Astrocyte of the cerebellum (primary cell): ENCODE measurements around the gene GMCL2.

Source experiments
- DNase-seq: peaks from one replicate; pipeline ENCODE4 v3.0.0-alpha.2; 2011; ENCODE audit warnings: low read depth
- H3K4me3 ChIP-seq: 2 replicates; pipeline ENCODE4 v1.5.1; 2011; ENCODE audit warnings: mild to moderate bottlenecking, low read depth, low read length, moderate library complexity
- in situ Hi-C: cut with HindIII; loops from 2 replicates; pipeline ENCODE4 v1.10.0; 2017; ENCODE audit warnings: low sequenced_read_pairs
- TF ChIP-seq, protein P1 (sequence below): IDR thresholded peaks from 2 replicates; pipeline ENCODE4 v1.5.1; 2012; ENCODE audit warnings: low read length, low read depth, moderate library complexity, mild to moderate bottlenecking; ENCODE audit errors: missing control alignments

GMCL2 gene

DNA sequence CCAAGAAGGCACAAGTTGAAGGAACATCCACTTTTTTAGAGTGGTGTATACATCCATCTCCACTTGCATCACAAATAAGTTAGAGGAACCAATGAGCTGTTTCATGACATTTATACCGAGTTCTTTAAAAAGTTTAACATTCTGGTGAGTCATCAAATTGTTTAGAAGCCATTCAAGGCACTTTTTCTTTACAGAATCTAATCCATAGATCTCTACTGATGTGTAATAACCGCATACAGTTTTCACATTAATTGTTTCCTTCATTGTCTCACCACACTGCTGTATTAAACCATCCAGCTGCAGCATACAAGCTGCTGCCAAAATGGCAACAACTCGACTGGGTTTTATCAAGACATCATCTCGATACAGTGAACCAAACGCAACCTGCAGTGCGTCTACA, 744 bp downstream of the GMCL2 start:
- H3K4me3 ChIP-seq, result no peak overlapping the region
- in situ Hi-C loops, result no loop called here
- TF ChIP-seq, protein P1, sequence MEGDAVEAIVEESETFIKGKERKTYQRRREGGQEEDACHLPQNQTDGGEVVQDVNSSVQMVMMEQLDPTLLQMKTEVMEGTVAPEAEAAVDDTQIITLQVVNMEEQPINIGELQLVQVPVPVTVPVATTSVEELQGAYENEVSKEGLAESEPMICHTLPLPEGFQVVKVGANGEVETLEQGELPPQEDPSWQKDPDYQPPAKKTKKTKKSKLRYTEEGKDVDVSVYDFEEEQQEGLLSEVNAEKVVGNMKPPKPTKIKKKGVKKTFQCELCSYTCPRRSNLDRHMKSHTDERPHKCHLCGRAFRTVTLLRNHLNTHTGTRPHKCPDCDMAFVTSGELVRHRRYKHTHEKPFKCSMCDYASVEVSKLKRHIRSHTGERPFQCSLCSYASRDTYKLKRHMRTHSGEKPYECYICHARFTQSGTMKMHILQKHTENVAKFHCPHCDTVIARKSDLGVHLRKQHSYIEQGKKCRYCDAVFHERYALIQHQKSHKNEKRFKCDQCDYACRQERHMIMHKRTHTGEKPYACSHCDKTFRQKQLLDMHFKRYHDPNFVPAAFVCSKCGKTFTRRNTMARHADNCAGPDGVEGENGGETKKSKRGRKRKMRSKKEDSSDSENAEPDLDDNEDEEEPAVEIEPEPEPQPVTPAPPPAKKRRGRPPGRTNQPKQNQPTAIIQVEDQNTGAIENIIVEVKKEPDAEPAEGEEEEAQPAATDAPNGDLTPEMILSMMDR, result no peak
- DNase-seq, result no peak

DNA sequence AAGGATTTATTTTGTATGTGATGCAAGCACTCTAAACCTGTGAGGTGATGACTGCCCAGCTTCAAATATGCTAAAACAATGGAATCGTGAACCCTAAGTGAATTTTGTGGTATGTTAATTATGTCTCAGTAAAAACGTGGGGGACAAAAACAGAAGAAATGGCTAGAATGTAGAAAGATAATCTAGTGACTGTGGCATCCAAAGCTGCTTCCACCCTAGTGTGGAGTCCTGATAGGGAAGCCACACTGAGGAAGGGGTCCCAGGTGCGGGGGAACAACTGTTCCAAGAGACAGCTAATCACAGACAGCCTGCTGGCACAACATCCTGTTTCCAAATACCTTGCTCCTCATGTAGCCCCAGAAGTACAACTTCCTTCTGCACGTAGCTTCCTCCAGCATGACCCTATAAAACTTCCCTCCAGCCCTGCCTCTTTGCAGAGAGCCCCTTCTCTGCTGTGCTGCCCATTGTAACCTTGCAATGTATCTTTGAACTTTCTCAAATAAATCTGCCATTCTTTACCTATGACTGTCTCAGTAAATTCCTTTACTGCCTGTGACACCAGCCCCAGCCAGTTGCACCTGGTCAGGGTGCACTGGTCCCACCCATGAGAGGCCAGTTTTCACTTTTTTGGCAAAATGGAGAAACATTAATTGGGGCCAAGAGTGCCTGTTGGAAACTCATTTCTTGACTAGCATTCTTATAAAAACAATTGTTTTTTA, 4.9 kb downstream of the GMCL2 start:
- in situ Hi-C loops, result no loop called here
- no peak overlapping the region for H3K4me3 ChIP-seq
- DNase-seq, result no peak
- TF ChIP-seq, protein P1, result no peak

DNA sequence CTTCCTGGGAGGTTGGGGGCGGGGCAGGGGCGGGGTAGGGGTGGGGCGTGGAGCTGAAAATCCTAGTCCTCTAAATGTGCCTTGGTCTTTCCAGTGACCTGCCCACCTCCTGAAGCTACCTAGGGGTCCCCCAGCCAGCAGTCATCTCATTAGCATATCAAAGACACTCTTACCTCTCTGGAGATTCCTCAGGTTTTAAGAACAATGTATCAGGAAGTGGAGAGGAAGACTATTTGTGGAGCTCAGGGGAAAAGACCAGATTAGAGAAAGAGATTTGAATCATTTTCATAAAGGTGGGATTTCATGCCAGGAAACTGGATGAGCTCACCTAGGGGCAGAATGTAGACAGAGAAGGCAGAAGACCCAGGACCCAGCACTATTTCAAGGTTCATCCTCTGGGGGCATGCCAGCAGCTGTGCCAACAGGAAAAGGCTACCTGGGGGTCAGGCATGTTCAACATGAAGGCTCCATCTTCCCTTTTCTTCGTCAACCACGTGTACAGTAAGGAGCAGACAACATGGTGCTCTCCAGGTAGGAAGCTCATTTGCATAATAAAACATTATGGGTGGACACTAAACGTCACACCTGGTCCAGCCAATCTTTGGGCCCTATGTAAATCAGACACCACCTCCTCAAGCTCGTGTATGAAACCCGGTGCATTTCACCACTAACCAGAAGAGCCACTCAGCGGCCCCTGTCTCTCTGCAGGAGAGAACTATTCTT, 6.9 kb downstream of the GMCL2 start:
- in situ Hi-C loops, result no loop called here
- no peak overlapping the region for H3K4me3 ChIP-seq
- TF ChIP-seq, protein P1, result no peak
- DNase-seq, result no peak

DNA sequence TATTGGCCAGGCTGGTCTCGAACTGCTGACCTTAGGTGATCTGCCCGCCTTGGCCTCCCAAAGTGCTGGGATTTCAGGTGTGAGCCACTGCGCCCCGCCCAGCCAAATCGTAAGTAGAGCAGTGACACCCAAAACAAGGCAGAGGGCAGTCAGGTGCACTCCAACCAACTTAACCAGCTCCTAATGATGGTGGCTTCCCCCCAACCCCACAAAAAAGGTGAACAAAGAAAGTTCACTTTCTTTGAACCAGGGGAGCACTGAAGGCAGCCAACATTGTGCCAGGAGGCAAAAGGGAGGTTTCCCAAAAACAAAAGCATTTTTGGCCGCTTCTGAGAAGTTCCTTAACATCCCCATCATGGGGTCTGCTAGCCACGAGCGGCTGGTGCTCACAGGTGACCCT, 9.6 kb downstream of the GMCL2 start:
- no peak overlapping the region for H3K4me3 ChIP-seq
- in situ Hi-C loops, result no loop called here
- TF ChIP-seq, protein P1, result no peak
- DNase-seq, result no peak

DNA sequence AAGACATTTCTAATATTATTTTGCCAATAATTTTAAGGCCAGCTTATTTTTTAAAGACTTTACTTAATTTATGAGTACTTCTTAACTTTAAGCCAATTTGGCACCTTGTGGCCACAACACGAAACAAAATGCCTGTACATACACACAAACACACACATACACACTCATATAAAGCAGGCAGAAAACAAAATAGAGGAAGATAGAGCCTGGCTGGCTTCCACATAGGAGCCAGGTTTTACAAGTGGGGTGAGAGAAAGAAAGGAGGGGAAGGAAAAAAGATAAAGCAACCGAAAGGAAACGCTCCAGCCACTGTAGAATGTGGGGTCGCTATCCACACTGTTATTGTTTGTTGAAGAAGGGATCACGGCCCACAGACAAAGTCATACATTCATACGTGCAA, 10.4 kb downstream of the GMCL2 start:
- in situ Hi-C loops, result no loop called here

DNA sequence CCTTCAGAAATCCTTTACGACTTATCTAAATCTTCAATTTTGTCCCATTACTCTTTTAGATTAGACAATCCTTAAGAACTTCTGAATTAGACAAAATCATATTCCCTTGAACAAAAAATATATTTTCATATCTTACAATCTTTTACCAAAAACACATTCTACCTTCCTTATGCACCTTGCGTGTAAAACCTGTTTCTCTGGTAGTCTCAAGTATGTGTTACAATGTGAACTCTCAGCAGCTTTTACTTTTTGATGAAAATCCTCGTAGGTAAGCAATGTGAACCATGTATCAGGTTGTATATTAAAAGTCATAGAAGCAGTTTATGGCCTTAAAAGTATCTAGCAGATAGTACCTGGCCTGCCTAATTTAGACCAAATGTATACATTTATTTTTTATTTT, 12.7 kb downstream of the GMCL2 start:
- in situ Hi-C loops, result no loop called here
- TF ChIP-seq, protein P1, result no peak
- DNase-seq, result no peak
- no peak overlapping the region for H3K4me3 ChIP-seq

More for the DNA sequence above, 10.4 kb downstream of the GMCL2 start:
- TF ChIP-seq, protein P1, result no peak
- H3K4me3 ChIP-seq, result no peak overlapping the region
- DNase-seq, result no peak
